HCT116 (cell line): ENCODE results near the gene SBK2. TPM values are rescaled to one million over a fixed set of nuclear protein-coding genes. Genes with fewer than 3 reads are reported as not detected.
A peak's percentile ranks its signal among the peaks of the same experiment; 100 is the strongest.

Experiments used
- ATAC-seq: fragments of 200-7000 bp; cut with Tn5 transposase; 2 replicates; pipeline ENCODE4 v1.9.1; 2020; ENCODE audit warnings: mild to moderate bottlenecking, moderate library complexity
- BruUV-seq: library from RNA; stranded (reverse); fragments of 400-500 nt; replicated peaks from 2 replicates; lab custom pipeline; 2021; lab: Mats Ljungman, UMichigan
- CTCF ChIA-PET: fragments of 300-600 bp; sonication (Branson Sonifier 250); formaldehyde crosslinking; loops from one replicate; lab custom pipeline; 2021; ENCODE audit warnings: antibody characterized with exemption; lab: Charles Lee
- POLR2A ChIA-PET: fragments of 300-600, 350-600 bp; sonication (Branson Sonifier 250); formaldehyde crosslinking; loops from one replicate; lab custom pipeline; 2021; ENCODE audit warnings: antibody characterized with exemption; lab: Charles Lee
- RAD21 ChIA-PET, 2 experiments: fragments of 300-600 bp; sonication (Branson Sonifier 250); formaldehyde crosslinking; loops; one replicate each; lab custom pipeline; 2023; ENCODE audit warnings: low total read pairs in 2 of 2; ENCODE audit not compliant: uncharacterized antibody in 2 of 2, unreplicated experiment in 2 of 2, low non-redundant PET in 1 of 2; lab: Charles Lee
- DNase-seq: peaks from one replicate; pipeline ENCODE4 v3.0.0-alpha.2; 2010; ENCODE audit warnings: low read depth, low spot score
- H2AFZ ChIP-seq: fragments of 200-600 bp; shearing (Covaris generic), sonication (generic); 2 replicates; pipeline ENCODE4 v1.6.1; 2017; ENCODE audit warnings: low read depth, mixed run types, mixed read lengths, antibody characterized with exemption, low read length; ENCODE audit not compliant: poor library complexity, severe bottlenecking
- H3K27ac ChIP-seq: 2 replicates; pipeline ENCODE4 v1.5.1; 2012; ENCODE audit warnings: low read depth, low read length
- H3K27me3 ChIP-seq: fragments of 200-600 bp; sonication (generic); 2 replicates; pipeline ENCODE4 v1.6.1; 2016; ENCODE audit warnings: mixed run types, low read length, mixed read lengths; ENCODE audit not compliant: insufficient read depth
- H3K36me3 ChIP-seq, 2 experiments: fragments of 200-500 bp in 1 of 2; fragments of 200-600 bp in 1 of 2; sonication (Bioruptor generic) in 1 of 2; sonication (generic) in 1 of 2; 2 replicates each; pipeline versions ENCODE4 v1.5.1 to v1.6.1; 2014 to 2016; ENCODE audit warnings: low read length in 2 of 2, inconsistent platforms in 1 of 2, mixed read lengths in 1 of 2, mixed run types in 1 of 2; ENCODE audit not compliant: insufficient read depth in 2 of 2, control insufficient read depth in 1 of 2
- H3K4me1 ChIP-seq, 2 experiments: fragments of 200-600 bp in 1 of 2; sonication (generic) in 1 of 2; 2 replicates each; pipeline versions ENCODE4 v1.5.1 to v1.6.1; 2012 to 2017; ENCODE audit warnings: low read length in 2 of 2, inconsistent platforms in 1 of 2, mild to moderate bottlenecking in 1 of 2, mixed read lengths in 1 of 2, mixed run types in 1 of 2, moderate library complexity in 1 of 2; ENCODE audit not compliant: insufficient read depth in 2 of 2, control insufficient read depth in 1 of 2
- H3K4me2 ChIP-seq: fragments of 200-600 bp; sonication (generic); 2 replicates; pipeline ENCODE4 v1.6.1; 2017; ENCODE audit warnings: mixed run types, low read length, mixed read lengths
- H3K4me3 ChIP-seq, 2 experiments: fragments of 200-600 bp in 1 of 2; sonication (generic) in 1 of 2; replicated peaks in 1 of 2; 2 replicates each; pipeline ENCODE4 v1.5.1; 2011 to 2016; ENCODE audit warnings: low read length in 2 of 2, control low read depth in 1 of 2, low read depth in 1 of 2, mild to moderate bottlenecking in 1 of 2, mixed read lengths in 1 of 2, mixed run types in 1 of 2
- H3K79me2 ChIP-seq: fragments of 200-600 bp; sonication (generic); 2 replicates; pipeline ENCODE4 v1.6.1; 2017; ENCODE audit warnings: mild to moderate bottlenecking, mixed run types, low read length, moderate library complexity, mixed read lengths; ENCODE audit not compliant: insufficient read depth
- H3K9ac ChIP-seq: fragments of 200-600 bp; sonication (generic); 2 replicates; pipeline ENCODE4 v1.6.1; 2016; ENCODE audit warnings: low read length, mixed read lengths
- H3K9me2 ChIP-seq: fragments of 200-600 bp; sonication (generic), shearing (Covaris generic); 2 replicates; pipeline ENCODE4 v1.6.1; 2017; ENCODE audit warnings: mixed run types, mild to moderate bottlenecking, moderate library complexity; ENCODE audit not compliant: insufficient read depth
- H3K9me3 ChIP-seq, 2 experiments: fragments of 200-500 bp in 1 of 2; fragments of 200-600 bp in 1 of 2; sonication (Bioruptor generic) in 1 of 2; sonication (generic) in 1 of 2; 2 replicates each; pipeline ENCODE4 v1.6.1; 2014 to 2017; ENCODE audit warnings: low read length in 2 of 2, mixed read lengths in 2 of 2, inconsistent platforms in 1 of 2, low read depth in 1 of 2, mild to moderate bottlenecking in 1 of 2, mixed run types in 1 of 2, moderate library complexity in 1 of 2; ENCODE audit not compliant: control insufficient read depth in 1 of 2, insufficient read depth in 1 of 2
- H4K20me1 ChIP-seq: fragments of 200-600 bp; sonication (generic), shearing (Covaris generic); 2 replicates; pipeline ENCODE4 v1.6.1; 2017; ENCODE audit warnings: mixed run types, mild to moderate bottlenecking, moderate library complexity; ENCODE audit not compliant: insufficient read depth
- CBX3 ChIP-seq: IDR thresholded peaks from 2 replicates; pipeline ENCODE4 v1.6.1; 2012; ENCODE audit warnings: low read depth
- EZH2phosphoT487 ChIP-seq: fragments of 200-600 bp; IDR thresholded peaks from 2 replicates; pipeline ENCODE4 v1.6.1; 2018; ENCODE audit warnings: antibody characterized with exemption, borderline replicate concordance
- JUND ChIP-seq: IDR thresholded peaks from 2 replicates; pipeline ENCODE4 v1.6.1; 2012
- RAD21 ChIP-seq: IDR thresholded peaks from 2 replicates; pipeline ENCODE4 v1.6.1; 2012; ENCODE audit warnings: low read depth, mild to moderate bottlenecking
- SIN3A ChIP-seq: IDR thresholded peaks from 2 replicates; pipeline ENCODE4 v1.6.1; 2012; ENCODE audit warnings: low read depth
- SP1 ChIP-seq: IDR thresholded peaks from 2 replicates; pipeline ENCODE4 v1.6.1; 2012; ENCODE audit warnings: low read depth
- YY1 ChIP-seq: IDR thresholded peaks from 2 replicates; pipeline ENCODE4 v1.6.1; 2011; ENCODE audit warnings: low read length, low read depth, moderate library complexity, mild to moderate bottlenecking; ENCODE audit not compliant: insufficient replicate concordance; ENCODE audit errors: extremely low read depth
- ZFX ChIP-seq: fragments of 450-650 bp; IDR thresholded peaks from 2 replicates; pipeline ENCODE4 v1.6.1; 2017
- intact Hi-C: fragments of 100-400 bp; cut with micrococcal nuclease; formaldehyde crosslinking; loops from 2 replicates; pipeline ENCODE4 v1.10.0; 2022
- total RNA-seq: library from RNA; stranded (reverse); gene quantifications from one replicate; pipeline ENCODE4 v1.2.1, GENCODE V29; 2021; ENCODE audit not compliant: unreplicated experiment
- TF ChIP-seq, protein P1 (sequence below), 3 experiments: fragments of 200-600 bp in 1 of 3; sonication (generic) in 1 of 3; IDR thresholded peaks in 2 of 3; conservative IDR thresholded peaks in 1 of 3; 2 replicates each; pipeline ENCODE4 v1.5.1; 2012 to 2017; ENCODE audit warnings: low read depth in 2 of 3, low read length in 2 of 3, antibody characterized with exemption in 1 of 3, borderline replicate concordance in 1 of 3, control low read depth in 1 of 3, mild to moderate bottlenecking in 1 of 3, mixed read lengths in 1 of 3, mixed run types in 1 of 3, moderate library complexity in 1 of 3; ENCODE audit not compliant: insufficient read depth in 1 of 3
- TF ChIP-seq, protein P2 (sequence below): IDR thresholded peaks from 2 replicates; pipeline ENCODE4 v1.6.1; 2011; ENCODE audit warnings: mild to moderate bottlenecking, low read length, moderate library complexity; ENCODE audit not compliant: insufficient replicate concordance; ENCODE audit errors: extremely low read depth
- TF ChIP-seq, protein P3 (sequence below): IDR thresholded peaks from 2 replicates; pipeline ENCODE4 v1.6.1; 2012
- TF ChIP-seq, protein P4 (sequence below): IDR thresholded peaks from 2 replicates; pipeline ENCODE4 v1.6.1; 2012

SBK2 gene
- total RNA-seq, 1 experiment from 2014 or later = 0.30 TPM

DNA sequence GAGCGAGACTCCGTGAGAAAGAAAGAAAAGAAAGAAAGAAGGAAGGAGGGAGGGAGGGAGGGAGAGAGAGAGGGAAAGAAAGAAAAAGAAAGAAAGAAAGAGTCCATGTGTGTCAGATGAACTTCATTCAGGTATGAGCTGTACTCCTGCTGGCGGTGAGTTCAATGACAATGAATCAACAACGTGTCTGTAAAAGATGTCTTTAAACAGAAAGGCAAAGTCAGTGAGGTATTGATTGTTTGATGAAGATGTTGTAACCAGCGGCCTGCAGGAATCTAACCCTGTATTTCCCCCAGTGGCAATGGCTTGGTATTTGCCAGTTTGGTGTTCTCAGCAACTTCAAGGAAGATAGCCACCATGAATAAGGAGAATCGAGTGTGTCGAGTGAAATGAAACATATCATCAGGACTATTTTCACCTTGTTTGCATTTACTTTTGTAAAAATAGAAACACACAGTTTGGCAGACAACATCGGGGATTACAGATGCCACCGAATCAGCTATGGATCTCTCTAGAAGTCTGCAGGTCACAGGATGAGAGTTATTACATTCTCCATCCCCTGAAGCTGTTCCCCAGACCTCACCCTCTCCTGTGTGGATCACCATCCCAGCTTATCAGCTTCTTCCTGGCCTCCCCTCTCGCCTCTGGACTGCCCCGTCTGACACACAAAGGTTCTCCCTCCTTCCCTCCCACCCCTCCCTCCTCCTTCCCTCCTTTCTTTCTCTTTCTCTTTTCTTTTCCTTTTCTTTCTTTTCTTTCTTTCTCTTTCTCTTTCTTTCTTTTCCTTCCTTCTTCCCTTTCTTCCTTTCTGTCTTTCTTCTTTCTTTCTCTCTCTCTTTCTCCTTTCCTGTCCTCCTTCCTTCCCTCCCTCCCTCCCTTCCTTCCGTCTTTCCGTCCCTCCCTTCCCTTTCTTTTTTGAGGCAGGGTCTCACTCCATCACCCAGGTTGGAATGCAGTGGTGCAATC, 16.6 kb upstream of the SBK2 start:
- Histone ChIP-seq H3K79me2 (no peaks in the 10 kb centered on the region), H3K27me3 (no peaks in the 10 kb centered on the region), H4K20me1 (no peaks in the 10 kb centered on the region), H3K4me3 (no peak overlapping the region), H3K4me1 (peaks cover 18 to 43% of the 10 kb centered on the region in 2 experiments), H3K9me3 (no peaks in the 10 kb centered on the region), H3K9ac (no peak overlapping the region), H3K27ac (no peak overlapping the region), H3K9me2 (no peaks in the 10 kb centered on the region), H3K4me2 (peak overlapping the region; percentile 63), H2AFZ (no peak overlapping the region), H3K36me3 (no peaks in the 10 kb centered on the region)
- intact Hi-C loops = no loop called here
- ChIA-PET RAD21 (interaction anchor here in 1 of 2 experiments (0.7 kb wide), 1 partner anchor 71 kb away, joined by 3 read pairs; no protein-coding TSS in a partner anchor), CTCF (interaction anchor here (1.4 kb wide), 1 partner anchor 50 kb away, joined by 4 read pairs; no protein-coding TSS in a partner anchor), POLR2A (no interaction called here)
- ATAC-seq (no peak), DNase-seq (no peak)
- no peak for TF ChIP-seq JUND
- no peak for TF ChIP-seq ZFX
- TF ChIP-seq SP1 = no peak
- TF ChIP-seq, protein P1, sequence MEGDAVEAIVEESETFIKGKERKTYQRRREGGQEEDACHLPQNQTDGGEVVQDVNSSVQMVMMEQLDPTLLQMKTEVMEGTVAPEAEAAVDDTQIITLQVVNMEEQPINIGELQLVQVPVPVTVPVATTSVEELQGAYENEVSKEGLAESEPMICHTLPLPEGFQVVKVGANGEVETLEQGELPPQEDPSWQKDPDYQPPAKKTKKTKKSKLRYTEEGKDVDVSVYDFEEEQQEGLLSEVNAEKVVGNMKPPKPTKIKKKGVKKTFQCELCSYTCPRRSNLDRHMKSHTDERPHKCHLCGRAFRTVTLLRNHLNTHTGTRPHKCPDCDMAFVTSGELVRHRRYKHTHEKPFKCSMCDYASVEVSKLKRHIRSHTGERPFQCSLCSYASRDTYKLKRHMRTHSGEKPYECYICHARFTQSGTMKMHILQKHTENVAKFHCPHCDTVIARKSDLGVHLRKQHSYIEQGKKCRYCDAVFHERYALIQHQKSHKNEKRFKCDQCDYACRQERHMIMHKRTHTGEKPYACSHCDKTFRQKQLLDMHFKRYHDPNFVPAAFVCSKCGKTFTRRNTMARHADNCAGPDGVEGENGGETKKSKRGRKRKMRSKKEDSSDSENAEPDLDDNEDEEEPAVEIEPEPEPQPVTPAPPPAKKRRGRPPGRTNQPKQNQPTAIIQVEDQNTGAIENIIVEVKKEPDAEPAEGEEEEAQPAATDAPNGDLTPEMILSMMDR (IDR thresholded peaks at IDR 0.05 in 2 of 3, conservative IDR thresholded peaks at IDR 0.05 in 1 of 3; ENCODE audit: borderline replicate concordance in 1 of 3, insufficient read depth in 1 of 3, low read depth in 2 of 3, low read length in 2 of 3) = no peak
- no peak for TF ChIP-seq SIN3A
- TF ChIP-seq YY1 = no peak
- TF ChIP-seq, protein P2, sequence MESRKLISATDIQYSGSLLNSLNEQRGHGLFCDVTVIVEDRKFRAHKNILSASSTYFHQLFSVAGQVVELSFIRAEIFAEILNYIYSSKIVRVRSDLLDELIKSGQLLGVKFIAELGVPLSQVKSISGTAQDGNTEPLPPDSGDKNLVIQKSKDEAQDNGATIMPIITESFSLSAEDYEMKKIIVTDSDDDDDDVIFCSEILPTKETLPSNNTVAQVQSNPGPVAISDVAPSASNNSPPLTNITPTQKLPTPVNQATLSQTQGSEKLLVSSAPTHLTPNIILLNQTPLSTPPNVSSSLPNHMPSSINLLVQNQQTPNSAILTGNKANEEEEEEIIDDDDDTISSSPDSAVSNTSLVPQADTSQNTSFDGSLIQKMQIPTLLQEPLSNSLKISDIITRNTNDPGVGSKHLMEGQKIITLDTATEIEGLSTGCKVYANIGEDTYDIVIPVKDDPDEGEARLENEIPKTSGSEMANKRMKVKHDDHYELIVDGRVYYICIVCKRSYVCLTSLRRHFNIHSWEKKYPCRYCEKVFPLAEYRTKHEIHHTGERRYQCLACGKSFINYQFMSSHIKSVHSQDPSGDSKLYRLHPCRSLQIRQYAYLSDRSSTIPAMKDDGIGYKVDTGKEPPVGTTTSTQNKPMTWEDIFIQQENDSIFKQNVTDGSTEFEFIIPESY = no peak
- TF ChIP-seq, protein P3, sequence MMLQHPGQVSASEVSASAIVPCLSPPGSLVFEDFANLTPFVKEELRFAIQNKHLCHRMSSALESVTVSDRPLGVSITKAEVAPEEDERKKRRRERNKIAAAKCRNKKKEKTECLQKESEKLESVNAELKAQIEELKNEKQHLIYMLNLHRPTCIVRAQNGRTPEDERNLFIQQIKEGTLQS = no peak
- no peak for TF ChIP-seq CBX3
- no peak for TF ChIP-seq RAD21
- TF ChIP-seq EZH2phosphoT487 = no peak
- TF ChIP-seq, protein P4, sequence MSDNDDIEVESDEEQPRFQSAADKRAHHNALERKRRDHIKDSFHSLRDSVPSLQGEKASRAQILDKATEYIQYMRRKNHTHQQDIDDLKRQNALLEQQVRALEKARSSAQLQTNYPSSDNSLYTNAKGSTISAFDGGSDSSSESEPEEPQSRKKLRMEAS = no peak
- no TSS peak for BruUV-seq
